CD1c-positive myeloid dendritic cell (primary cell): ENCODE results near the gene APOLD1.
"Not testable (repeated sequence)": the region's sequence is repeated elsewhere in the genome, so short reads cannot be mapped to it uniquely, and the experiment has no call there.

Experiments
- DNase-seq: peaks from one replicate; pipeline ENCODE4 v3.0.0-alpha.2; 2016; ENCODE audit errors: extremely low spot score

The APOLD1 gene

GRCh38 chr12:12839439-12839838 lies 54.0 kb downstream of the APOLD1 start:
- DNase-seq, result not testable (repeated sequence)

- no peak for DNase-seq
Observed at GRCh38 chr12:12839873-12840579, 54.6 kb downstream of the APOLD1 start.

- no peak for DNase-seq
Observed at GRCh38 chr12:12840580-12840899, 55.1 kb downstream of the APOLD1 start.
